ENCODE data around the gene OLFM1.

DNA sequence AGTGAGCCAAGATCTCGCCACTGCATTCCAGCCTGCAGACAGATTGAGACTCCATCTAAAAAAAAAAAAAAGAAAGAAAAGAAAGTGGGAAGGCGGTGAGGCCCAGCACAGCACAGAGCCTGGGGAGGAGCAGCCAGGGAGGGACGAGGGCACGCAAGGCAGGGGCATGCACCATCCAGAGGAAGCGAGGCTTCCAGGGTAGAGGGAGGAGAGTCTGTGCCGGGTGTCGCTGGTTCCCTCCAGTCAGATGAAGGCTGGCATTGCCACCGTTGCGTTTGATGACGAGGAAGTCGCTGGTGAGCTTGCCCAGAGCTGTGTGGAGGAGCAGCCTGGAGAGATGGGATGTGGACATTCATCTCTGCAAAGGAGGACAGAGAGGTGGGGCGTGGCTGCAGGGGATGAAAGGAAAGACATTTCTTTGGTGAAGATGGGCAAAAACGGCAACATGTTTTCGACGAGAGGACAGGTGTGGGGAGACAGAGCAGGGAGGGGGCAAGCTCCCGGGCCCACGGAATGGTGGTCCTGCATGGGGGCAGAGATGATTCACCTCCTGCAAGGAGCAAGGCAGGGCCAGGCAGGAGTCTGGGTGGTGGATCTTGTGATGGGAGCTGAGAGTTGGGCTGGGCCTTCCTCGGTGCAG, 18.6 kb upstream of the OLFM1 start:
- TF ChIP-seq, protein P1, sequence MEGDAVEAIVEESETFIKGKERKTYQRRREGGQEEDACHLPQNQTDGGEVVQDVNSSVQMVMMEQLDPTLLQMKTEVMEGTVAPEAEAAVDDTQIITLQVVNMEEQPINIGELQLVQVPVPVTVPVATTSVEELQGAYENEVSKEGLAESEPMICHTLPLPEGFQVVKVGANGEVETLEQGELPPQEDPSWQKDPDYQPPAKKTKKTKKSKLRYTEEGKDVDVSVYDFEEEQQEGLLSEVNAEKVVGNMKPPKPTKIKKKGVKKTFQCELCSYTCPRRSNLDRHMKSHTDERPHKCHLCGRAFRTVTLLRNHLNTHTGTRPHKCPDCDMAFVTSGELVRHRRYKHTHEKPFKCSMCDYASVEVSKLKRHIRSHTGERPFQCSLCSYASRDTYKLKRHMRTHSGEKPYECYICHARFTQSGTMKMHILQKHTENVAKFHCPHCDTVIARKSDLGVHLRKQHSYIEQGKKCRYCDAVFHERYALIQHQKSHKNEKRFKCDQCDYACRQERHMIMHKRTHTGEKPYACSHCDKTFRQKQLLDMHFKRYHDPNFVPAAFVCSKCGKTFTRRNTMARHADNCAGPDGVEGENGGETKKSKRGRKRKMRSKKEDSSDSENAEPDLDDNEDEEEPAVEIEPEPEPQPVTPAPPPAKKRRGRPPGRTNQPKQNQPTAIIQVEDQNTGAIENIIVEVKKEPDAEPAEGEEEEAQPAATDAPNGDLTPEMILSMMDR (IDR thresholded peaks at IDR 0.05; ENCODE audit: low read depth, low read length), result no peak
- TF ChIP-seq EZH2phosphoT487 (IDR thresholded peaks at IDR 0.05; ENCODE audit: low read depth), result no peak
